Naive thymus-derived CD8-positive, alpha-beta T cell (primary cell): Measurements from ENCODE around the gene SMIM33. TPM values are rescaled to one million over a fixed set of nuclear protein-coding genes. Genes with fewer than 3 reads are reported as not detected.
"Not testable (repeated sequence)": the region's sequence is repeated elsewhere in the genome, so short reads cannot be mapped to it uniquely, and the experiment has no call there.

Source experiments
- ATAC-seq, 2 donors: fragments of 150-1000 bp; cut with Tn5 transposase in 1 of 2; sonication (Bioruptor Pico), chemical (Tn5 transposase) in 1 of 2; 1 replicate in 1 of 2; 2 replicates in 1 of 2; pipeline ENCODE4 v1.10.0; 2021; ENCODE audit warnings: mild to moderate bottlenecking in 2 of 2, moderate library complexity in 2 of 2
- POLR2A ChIA-PET: fragments of 350-600 bp; sonication (Branson Sonifier 250); formaldehyde crosslinking; loops from one replicate; lab custom pipeline; 2021; ENCODE audit warnings: antibody characterized with exemption; lab: Charles Lee
- DNase-seq, 10 donors: peaks; one replicate each; pipeline versions ENCODE4 v3.0.0 to v3.0.0-alpha.2; 2020 to 2022
- H3K27ac Mint-ChIP-seq, 10 donors: one replicate each; pipeline ENCODE4 v1.8.0; 2020 to 2022; ENCODE audit warnings: mild to moderate bottlenecking in 10 of 10, mixed read lengths in 10 of 10, moderate library complexity in 4 of 10, inconsistent platforms in 1 of 10
- H3K27me3 Mint-ChIP-seq, 5 donors: one replicate each; pipeline ENCODE4 v1.8.0; 2021 to 2022; ENCODE audit warnings: mixed read lengths in 5 of 5
- H3K36me3 Mint-ChIP-seq, 3 donors: one replicate each; pipeline ENCODE4 v1.8.0; 2020 to 2022; ENCODE audit warnings: mixed read lengths in 3 of 3, mild to moderate bottlenecking in 2 of 3, inconsistent platforms in 1 of 3
- H3K4me1 Mint-ChIP-seq, 4 donors: one replicate each; pipeline ENCODE4 v1.8.0; 2021 to 2022; ENCODE audit warnings: mixed read lengths in 4 of 4
- H3K4me3 Mint-ChIP-seq, 10 donors: one replicate each; pipeline ENCODE4 v1.8.0; 2020 to 2022; ENCODE audit warnings: mild to moderate bottlenecking in 10 of 10, mixed read lengths in 10 of 10, moderate library complexity in 6 of 10, inconsistent platforms in 1 of 10
- H3K9me3 Mint-ChIP-seq, 9 donors: one replicate each; pipeline ENCODE4 v1.8.0; 2020 to 2022; ENCODE audit warnings: mixed read lengths in 9 of 9, mild to moderate bottlenecking in 3 of 9, inconsistent platforms in 1 of 9, moderate library complexity in 1 of 9
- polyA plus RNA-seq, 3 donors: library from polyadenylated mRNA; unstranded; fragments of 300-500 nt; fragmentation: Illumina TruSeq; gene quantifications; one replicate each; pipeline ENCODE4 v1.2.3, GENCODE V29; 2021
- total RNA-seq, 8 experiments: library from RNA in 2 of 8; stranded (reverse) in 2 of 8; gene quantifications; one replicate each; pipeline ENCODE4 v1.2.3 and lab custom pipeline; 2021 to 2026

SMIM33 gene
- total and polyA plus RNA-seq, 5 experiments from 2014 or later: 0.13 to 0.43 (median 0.23) TPM; not detected in 1

DNA sequence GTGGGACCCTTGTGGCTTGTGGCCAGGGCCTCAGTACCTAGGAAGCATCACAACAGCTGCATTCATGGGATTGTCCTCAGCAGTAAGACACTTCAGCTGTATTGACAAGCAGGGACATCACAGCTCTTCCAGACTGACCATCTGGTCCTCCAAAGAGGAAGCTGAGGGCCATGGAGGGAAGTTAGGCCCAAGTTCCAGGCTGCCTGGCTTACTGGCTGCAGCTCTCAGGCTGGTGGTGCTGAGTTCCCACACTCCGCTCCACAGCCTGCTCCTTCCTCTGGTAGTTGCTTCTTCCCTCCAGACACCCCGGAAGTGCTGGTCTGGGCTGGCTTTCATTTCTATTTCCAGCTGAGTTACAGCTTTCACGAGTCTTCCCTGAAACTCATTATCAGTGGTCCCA is 17.5 kb downstream of the SMIM33 start:
- no peaks in the 10 kb centered on the region for H3K9me3 Mint-ChIP-seq
- H3K27ac Mint-ChIP-seq: peak overlapping the region in 5 of 10 donors; percentile 28 to 69 (median 44)
- no peak overlapping the region for H3K4me3 Mint-ChIP-seq
- POLR2A ChIA-PET: interaction anchor here (0.6 kb wide), 1 partner anchor 9 kb away, joined by 3 read pairs; no protein-coding TSS in a partner anchor
- ATAC-seq: no peak
- DNase-seq: no peak
- peaks cover 5 to 24% (median 19%) of the 10 kb centered on the region in 4 donors for H3K4me1 Mint-ChIP-seq
- H3K27me3 Mint-ChIP-seq: no peaks in the 10 kb centered on the region
- H3K36me3 Mint-ChIP-seq: no peaks in the 10 kb centered on the region

GRCh38 chr5:139492700-139493192 is 21.9 kb downstream of the SMIM33 start:
- H3K36me3 Mint-ChIP-seq: no peaks in the 10 kb centered on the region
- H3K27ac Mint-ChIP-seq: peak overlapping the region in 8 of 10 donors; percentile 43 to 84 (median 72)
- peak overlapping the region; percentile 11 to 74 (median 52) for H3K4me3 Mint-ChIP-seq
- ATAC-seq (peak; percentile 65 to 81), DNase-seq (peak in 1 of 10 donors; percentile 28)
- H3K9me3 Mint-ChIP-seq: no peaks in the 10 kb centered on the region
- H3K27me3 Mint-ChIP-seq: no peaks in the 10 kb centered on the region
- POLR2A ChIA-PET: interaction anchor here (0.8 to 0.9 kb wide), 2 partner anchors 10 to 54 kb away, joined by 3 read pairs; partner anchors contain the start of genes DNAJC18 and STING1
- H3K4me1 Mint-ChIP-seq: peaks cover 7 to 30% (median 27%) of the 10 kb centered on the region in 4 donors

- Mint-ChIP-seq H3K4me3 (no peak overlapping the region), H3K27me3 (no peaks in the 10 kb centered on the region), H3K4me1 (peaks cover 5 to 22% (median 18%) of the 10 kb centered on the region in 4 donors), H3K36me3 (no peaks in the 10 kb centered on the region), H3K27ac (no peak overlapping the region), H3K9me3 (no peaks in the 10 kb centered on the region)
- DNase-seq: no peak
- no peak for ATAC-seq
- POLR2A ChIA-PET: interaction anchor here (1.1 kb wide), 1 partner anchor 17 kb away, joined by 4 read pairs; no protein-coding TSS in a partner anchor
Measured at GRCh38 chr5:139494256-139494655, 23.5 kb downstream of the SMIM33 start.

DNA sequence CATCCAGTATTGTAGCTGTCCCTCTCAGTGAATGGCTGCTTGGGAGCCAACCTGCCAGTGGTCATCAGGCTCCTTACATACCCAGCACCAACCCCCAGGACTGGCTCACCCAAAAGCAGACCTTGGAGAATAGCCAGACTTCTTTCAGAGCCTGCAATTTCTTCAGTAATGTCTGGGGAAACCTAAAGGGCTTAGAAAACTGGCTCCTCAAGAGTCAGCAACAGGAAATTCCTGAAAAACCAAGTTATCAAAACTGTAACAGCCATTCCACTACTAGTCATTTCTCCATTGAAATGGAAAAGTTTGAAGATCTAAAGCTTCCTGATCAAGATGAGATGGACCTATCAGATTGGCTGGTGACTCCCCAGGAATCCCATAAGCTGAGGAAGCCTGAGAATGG is 24.0 kb downstream of the SMIM33 start:
- POLR2A ChIA-PET: interaction anchor here (1.1 kb wide), 1 partner anchor 17 kb away, joined by 4 read pairs; no protein-coding TSS in a partner anchor
- Mint-ChIP-seq H3K27ac (no peak overlapping the region), H3K36me3 (no peaks in the 10 kb centered on the region), H3K4me1 (peaks cover 5 to 22% (median 18%) of the 10 kb centered on the region in 4 donors), H3K27me3 (no peaks in the 10 kb centered on the region), H3K4me3 (no peak overlapping the region), H3K9me3 (no peaks in the 10 kb centered on the region)
- ATAC-seq (no peak), DNase-seq (no peak)

DNA sequence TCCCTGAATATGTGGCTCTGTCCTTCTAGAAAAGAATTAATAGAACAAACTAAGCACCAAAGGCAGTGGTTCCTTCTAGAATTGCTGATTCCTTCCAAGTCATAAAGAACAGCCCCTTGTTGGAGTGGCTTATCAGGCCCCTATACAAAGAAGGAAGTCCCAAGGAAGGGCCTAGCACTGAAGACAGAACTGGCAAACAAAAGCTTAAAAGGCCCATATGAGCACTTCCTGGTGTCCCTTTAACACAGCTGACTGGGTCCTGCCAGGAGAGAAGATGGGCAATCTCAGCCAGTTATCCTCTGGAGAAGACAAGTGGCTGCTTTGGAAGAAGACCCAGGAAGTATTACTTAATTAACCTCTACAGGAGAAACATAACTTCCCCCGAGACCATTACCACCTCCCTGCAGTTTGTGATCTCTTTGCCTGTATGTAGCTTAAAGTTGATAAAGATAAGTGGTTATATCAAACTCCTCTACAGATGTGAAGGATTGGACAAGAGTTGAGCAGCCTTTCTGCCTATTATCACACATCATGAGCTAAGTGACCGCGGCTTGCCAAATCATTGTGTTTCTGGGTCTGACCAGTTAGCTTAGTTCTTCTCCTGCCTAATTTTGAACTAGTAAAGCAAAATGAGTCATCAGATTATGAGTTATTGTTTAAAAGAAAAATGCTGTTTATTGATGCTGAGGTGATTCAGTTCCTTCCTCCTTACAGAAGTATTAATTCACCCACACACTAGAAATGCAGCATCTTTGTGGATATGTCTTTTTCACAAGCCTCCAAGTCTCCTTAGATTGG is 25.0 kb downstream of the SMIM33 start:
- H3K27me3 Mint-ChIP-seq: no peaks in the 10 kb centered on the region
- H3K36me3 Mint-ChIP-seq: no peaks in the 10 kb centered on the region
- peaks cover 5 to 22% (median 18%) of the 10 kb centered on the region in 4 donors for H3K4me1 Mint-ChIP-seq
- POLR2A ChIA-PET: interaction anchor here (1.1 kb wide), 1 partner anchor 16 kb away, joined by 4 read pairs; no protein-coding TSS in a partner anchor
- H3K4me3 Mint-ChIP-seq: peak overlapping the region in 1 of 10 donors; percentile 0
- H3K9me3 Mint-ChIP-seq: no peaks in the 10 kb centered on the region
- peak overlapping the region in 5 of 10 donors; percentile 1 to 45 (median 28) for H3K27ac Mint-ChIP-seq
- DNase-seq: no peak
- no peak for ATAC-seq

- no peaks in the 10 kb centered on the region for H3K9me3 Mint-ChIP-seq
- no peaks in the 10 kb centered on the region for H3K27me3 Mint-ChIP-seq
- H3K27ac Mint-ChIP-seq: no peak overlapping the region
- DNase-seq (no peak), ATAC-seq (no peak)
- H3K4me1 Mint-ChIP-seq: peaks cover 0 to 3% (median 0%) of the 10 kb centered on the region in 4 donors
- H3K36me3 Mint-ChIP-seq: no peaks in the 10 kb centered on the region
- no peak overlapping the region for H3K4me3 Mint-ChIP-seq
- POLR2A ChIA-PET: interaction anchor here (1.1 kb wide), 1 partner anchor 19 kb away, joined by 4 read pairs; the partner anchor contains the start of gene STING1
Measured at GRCh38 chr5:139501381-139501780, 30.6 kb downstream of the SMIM33 start.

DNA sequence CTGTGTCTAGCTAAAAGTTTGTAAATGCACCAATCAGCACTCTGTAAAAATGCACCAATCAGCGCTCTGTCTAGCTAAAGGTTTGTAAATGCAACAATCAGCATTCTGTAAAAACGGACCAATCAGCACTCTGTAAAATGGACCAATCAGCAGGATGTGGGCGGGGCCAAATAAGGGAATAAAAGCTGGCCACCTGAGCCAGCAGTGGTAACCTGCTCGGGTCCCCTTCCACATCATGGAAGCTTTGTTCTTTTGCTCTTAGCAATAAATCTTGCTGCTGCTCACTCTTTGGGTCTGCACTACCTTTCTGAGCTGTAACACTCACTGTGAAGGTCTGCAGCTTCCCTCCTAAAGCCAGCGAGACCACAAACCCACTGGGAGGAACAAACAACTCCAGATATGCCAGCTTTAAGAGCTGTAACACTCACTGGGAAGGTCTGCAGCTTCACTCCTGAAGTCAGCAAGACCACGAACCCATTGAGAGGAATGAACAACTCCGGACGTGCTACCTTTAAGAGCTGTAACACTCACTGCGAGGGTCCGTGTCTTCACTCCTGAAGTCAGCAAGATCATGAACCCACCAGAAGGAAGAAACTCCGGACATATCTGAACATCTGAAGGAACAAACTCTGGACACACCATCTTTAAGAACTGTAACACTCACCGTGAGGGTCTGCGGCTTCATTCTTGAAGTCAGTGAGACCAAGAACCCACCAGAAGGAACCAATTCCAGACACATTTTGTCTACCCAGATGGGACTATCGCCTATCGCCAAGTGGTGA is 32.4 kb downstream of the SMIM33 start:
- H3K27me3 Mint-ChIP-seq, H3K36me3 Mint-ChIP-seq, DNase-seq, POLR2A ChIA-PET, ATAC-seq, H3K9me3 Mint-ChIP-seq, H3K4me3 Mint-ChIP-seq, H3K4me1 Mint-ChIP-seq, H3K27ac Mint-ChIP-seq: not testable (repeated sequence)

- H3K4me3 Mint-ChIP-seq, H3K9me3 Mint-ChIP-seq, H3K4me1 Mint-ChIP-seq, H3K27ac Mint-ChIP-seq, ATAC-seq, H3K36me3 Mint-ChIP-seq, DNase-seq, H3K27me3 Mint-ChIP-seq, POLR2A ChIA-PET: not testable (repeated sequence)
Measured at GRCh38 chr5:139503879-139504278, 33.1 kb downstream of the SMIM33 start.

DNA sequence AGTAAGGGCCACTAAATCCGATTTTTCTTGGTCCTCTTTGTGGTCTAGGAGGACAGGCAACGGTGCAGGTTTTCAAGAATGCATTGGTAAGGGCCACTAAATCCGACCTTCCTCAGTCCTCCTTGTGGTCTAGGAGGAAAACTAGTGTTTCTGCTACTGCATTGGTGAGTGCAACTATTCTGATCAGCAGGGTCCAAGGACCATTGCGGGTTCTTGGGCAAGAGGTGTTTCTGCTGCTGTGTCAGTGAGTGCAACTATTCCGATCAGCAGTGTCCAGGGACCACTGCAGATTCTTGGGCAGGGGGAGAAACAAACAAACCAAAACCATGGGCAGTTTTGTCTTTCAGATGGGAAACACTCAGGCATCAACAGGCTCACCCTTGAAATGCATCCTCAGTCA is 33.9 kb downstream of the SMIM33 start:
- H3K27ac Mint-ChIP-seq, H3K9me3 Mint-ChIP-seq, H3K4me1 Mint-ChIP-seq, POLR2A ChIA-PET, H3K27me3 Mint-ChIP-seq, H3K36me3 Mint-ChIP-seq, H3K4me3 Mint-ChIP-seq, ATAC-seq, DNase-seq: not testable (repeated sequence)

GRCh38 chr5:139512786-139513390 is 42.1 kb downstream of the SMIM33 start:
- Mint-ChIP-seq H3K9me3 (no peaks in the 10 kb centered on the region), H3K36me3 (no peaks in the 10 kb centered on the region), H3K27me3 (no peaks in the 10 kb centered on the region), H3K27ac (peak overlapping the region in 8 of 10 donors; percentile 25 to 89 (median 66)), H3K4me3 (peak overlapping the region in 3 of 10 donors; percentile 38 to 70 (median 70)), H3K4me1 (peaks cover 26 to 50% (median 41%) of the 10 kb centered on the region in 4 donors)
- ATAC-seq (no peak), DNase-seq (no peak)
- POLR2A ChIA-PET: interaction anchor here (1.1 to 5.0 kb wide), 5 partner anchors 31 to 109 kb away, joined by 3 to 50 read pairs (median 11); partner anchors contain the start of genes DNAJC18, SPATA24 and STING1

DNA sequence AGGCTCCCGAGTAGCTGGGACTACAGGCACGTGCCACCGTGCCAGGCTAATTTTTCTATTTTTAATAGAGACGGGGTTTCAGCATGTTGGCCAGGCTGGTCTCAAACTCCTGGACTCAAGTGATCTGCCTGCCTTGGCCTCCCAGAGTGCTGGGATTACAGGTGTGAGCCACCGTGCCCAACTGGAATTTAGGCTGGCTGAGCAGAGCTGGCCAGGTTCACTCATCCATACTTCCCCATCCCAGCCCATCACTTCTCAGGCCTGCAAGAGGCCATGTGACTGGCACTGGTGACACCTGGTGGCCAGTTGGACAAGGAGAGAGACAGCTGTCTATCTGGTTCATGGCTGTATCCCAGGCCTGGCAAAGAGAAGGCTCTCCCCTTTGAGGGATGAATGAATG is 42.6 kb downstream of the SMIM33 start:
- H3K4me1 Mint-ChIP-seq: peaks cover 26 to 55% (median 46%) of the 10 kb centered on the region in 4 donors
- DNase-seq (peak; percentile 62 to 91 (median 71)), ATAC-seq (peak; percentile 64 to 65)
- POLR2A ChIA-PET: interaction anchor here (1.1 to 5.0 kb wide), 4 partner anchors 32 to 109 kb away, joined by 3 to 50 read pairs (median 15); partner anchors contain the start of genes DNAJC18, SPATA24 and STING1
- peak overlapping the region in 6 of 10 donors; percentile 0 to 81 (median 63) for H3K27ac Mint-ChIP-seq
- H3K27me3 Mint-ChIP-seq, H3K36me3 Mint-ChIP-seq, H3K9me3 Mint-ChIP-seq: not testable (repeated sequence)
- H3K4me3 Mint-ChIP-seq: peak overlapping the region in 1 of 10 donors; percentile 52
